SU-DHL-6 (cell line): ENCODE results near the gene BEND7.

Source experiments
- H2AFZ ChIP-seq: fragments of 200-600 bp; sonication (generic); 2 replicates; pipeline ENCODE4 v1.6.1; 2014; ENCODE audit warnings: low read depth, mild to moderate bottlenecking, moderate library complexity, mixed read lengths, antibody characterized with exemption, low read length; ENCODE audit not compliant: severe bottlenecking
- H3F3A ChIP-seq: fragments of 200-600 bp; shearing (Covaris generic); 2 replicates; pipeline ENCODE4 v1.6.0; 2016; ENCODE audit warnings: antibody characterized with exemption, mild to moderate bottlenecking; ENCODE audit not compliant: insufficient read depth
- H3K27ac ChIP-seq: fragments of 200-600 bp; sonication (generic); 2 replicates; pipeline ENCODE4 v1.5.1; 2016; ENCODE audit warnings: low read depth, mild to moderate bottlenecking, low read length, moderate library complexity, mixed read lengths
- H3K27me3 ChIP-seq: fragments of 200-600 bp; sonication (generic), shearing (Covaris generic); 2 replicates; pipeline ENCODE4 v1.6.0; 2014; ENCODE audit warnings: mild to moderate bottlenecking, low read length
- H3K36me3 ChIP-seq: fragments of 200-600 bp; sonication (generic); 2 replicates; pipeline ENCODE4 v1.6.1; 2014; ENCODE audit warnings: mild to moderate bottlenecking, low read length, mixed read lengths
- H3K4me2 ChIP-seq: fragments of 300-600, 200-600 bp; shearing (Covaris generic), sonication (generic); 2 replicates; pipeline ENCODE4 v1.6.0; 2014; ENCODE audit warnings: low read length, low read depth, mild to moderate bottlenecking; ENCODE audit not compliant: poor library complexity, severe bottlenecking
- H3K4me3 ChIP-seq: fragments of 200-600 bp; sonication (generic); 2 replicates; pipeline ENCODE4 v1.5.1; 2014; ENCODE audit warnings: antibody characterized with exemption, low read length, mild to moderate bottlenecking, mixed read lengths; ENCODE audit not compliant: insufficient read depth, poor library complexity, severe bottlenecking
- H3K79me2 ChIP-seq: fragments of 200-600 bp; sonication (generic); 2 replicates; pipeline ENCODE4 v1.6.1; 2014; ENCODE audit warnings: mild to moderate bottlenecking, low read length, moderate library complexity; ENCODE audit not compliant: insufficient read depth
- H3K9ac ChIP-seq: fragments of 200-600 bp; sonication (generic); 2 replicates; pipeline ENCODE4 v1.7.0; 2014; ENCODE audit warnings: mild to moderate bottlenecking, low read length
- H3K9me2 ChIP-seq: fragments of 200-600 bp; sonication (generic); replicated peaks from 2 replicates; pipeline ENCODE4 v1.6.1; 2014; ENCODE audit warnings: low read length; ENCODE audit not compliant: insufficient read depth
- H3K9me3 ChIP-seq: fragments of 200-600 bp; sonication (generic); 2 replicates; pipeline ENCODE4 v1.6.1; 2014; ENCODE audit warnings: low read length, mixed read lengths; ENCODE audit not compliant: insufficient read depth
- H4K20me1 ChIP-seq: fragments of 200-600 bp; sonication (generic); 2 replicates; pipeline ENCODE4 v1.6.1; 2014; ENCODE audit warnings: low read depth, mild to moderate bottlenecking, antibody characterized with exemption, low read length, moderate library complexity, mixed read lengths
- EZH2phosphoT487 ChIP-seq: fragments of 200-600 bp; sonication (generic), shearing (Covaris generic); conservative IDR thresholded peaks from 2 replicates; pipeline ENCODE4 v1.6.1; 2018; ENCODE audit warnings: mild to moderate bottlenecking, antibody characterized with exemption, low read length, moderate library complexity, mixed read lengths
- TF ChIP-seq, protein P1 (sequence below): fragments of 200-600 bp; sonication (generic); IDR thresholded peaks from one replicate; pipeline ENCODE4 v1.5.1; 2017; ENCODE audit warnings: antibody characterized with exemption, mild to moderate bottlenecking, low read length, moderate library complexity; ENCODE audit not compliant: insufficient read depth, poor library complexity, severe bottlenecking

BEND7 gene

DNA sequence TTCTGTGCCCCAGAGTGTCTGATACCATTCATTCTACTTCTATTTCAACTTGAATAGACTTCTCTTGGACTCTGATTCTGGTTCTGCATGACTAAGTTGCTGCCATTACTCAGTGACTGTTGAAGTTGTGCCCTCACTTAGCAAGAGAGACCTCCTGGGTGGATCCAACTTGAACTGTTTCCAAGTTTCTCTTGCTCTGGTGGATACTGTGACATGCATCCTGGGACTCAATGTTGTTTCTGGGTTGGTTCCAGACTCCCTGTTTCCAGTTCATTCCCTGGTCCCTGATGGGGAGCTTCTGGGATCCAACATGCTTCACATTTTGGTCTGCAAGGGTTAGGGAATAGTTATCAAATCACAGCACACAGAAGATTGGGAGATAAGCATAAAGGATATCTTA is 31.8 kb upstream of the BEND7 start:
- H3K4me2 ChIP-seq: no peak overlapping the region
- no peaks in the 10 kb centered on the region for H3K27me3 ChIP-seq
- H2AFZ ChIP-seq: no peak overlapping the region
- no peak overlapping the region for H3K4me3 ChIP-seq
- H3K9me3 ChIP-seq: no peaks in the 10 kb centered on the region
- no peak overlapping the region for H3K9ac ChIP-seq
- no peaks in the 10 kb centered on the region for H3K9me2 ChIP-seq
- H3F3A ChIP-seq: no peaks in the 10 kb centered on the region
- H3K36me3 ChIP-seq: no peaks in the 10 kb centered on the region
- no peaks in the 10 kb centered on the region for H3K79me2 ChIP-seq
- no peaks in the 10 kb centered on the region for H4K20me1 ChIP-seq
- TF ChIP-seq, protein P1, sequence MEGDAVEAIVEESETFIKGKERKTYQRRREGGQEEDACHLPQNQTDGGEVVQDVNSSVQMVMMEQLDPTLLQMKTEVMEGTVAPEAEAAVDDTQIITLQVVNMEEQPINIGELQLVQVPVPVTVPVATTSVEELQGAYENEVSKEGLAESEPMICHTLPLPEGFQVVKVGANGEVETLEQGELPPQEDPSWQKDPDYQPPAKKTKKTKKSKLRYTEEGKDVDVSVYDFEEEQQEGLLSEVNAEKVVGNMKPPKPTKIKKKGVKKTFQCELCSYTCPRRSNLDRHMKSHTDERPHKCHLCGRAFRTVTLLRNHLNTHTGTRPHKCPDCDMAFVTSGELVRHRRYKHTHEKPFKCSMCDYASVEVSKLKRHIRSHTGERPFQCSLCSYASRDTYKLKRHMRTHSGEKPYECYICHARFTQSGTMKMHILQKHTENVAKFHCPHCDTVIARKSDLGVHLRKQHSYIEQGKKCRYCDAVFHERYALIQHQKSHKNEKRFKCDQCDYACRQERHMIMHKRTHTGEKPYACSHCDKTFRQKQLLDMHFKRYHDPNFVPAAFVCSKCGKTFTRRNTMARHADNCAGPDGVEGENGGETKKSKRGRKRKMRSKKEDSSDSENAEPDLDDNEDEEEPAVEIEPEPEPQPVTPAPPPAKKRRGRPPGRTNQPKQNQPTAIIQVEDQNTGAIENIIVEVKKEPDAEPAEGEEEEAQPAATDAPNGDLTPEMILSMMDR: no peak
- TF ChIP-seq EZH2phosphoT487: no peak
- H3K27ac ChIP-seq: no peak overlapping the region

- Histone ChIP-seq H3K79me2 (no peaks in the 10 kb centered on the region), H3K9me3 (no peaks in the 10 kb centered on the region), H3K27me3 (no peaks in the 10 kb centered on the region), H3K27ac (no peak overlapping the region), H3K9me2 (no peaks in the 10 kb centered on the region), H3K36me3 (no peaks in the 10 kb centered on the region), H2AFZ (no peak overlapping the region), H3F3A (no peaks in the 10 kb centered on the region), H3K9ac (no peak overlapping the region), H4K20me1 (no peaks in the 10 kb centered on the region), H3K4me3 (no peak overlapping the region), H3K4me2 (no peak overlapping the region)
- TF ChIP-seq, protein P1: no peak
- no peak for TF ChIP-seq EZH2phosphoT487
These were observed 30.4 kb upstream of the BEND7 start for GRCh38 chr10:13559124-13559700.

DNA sequence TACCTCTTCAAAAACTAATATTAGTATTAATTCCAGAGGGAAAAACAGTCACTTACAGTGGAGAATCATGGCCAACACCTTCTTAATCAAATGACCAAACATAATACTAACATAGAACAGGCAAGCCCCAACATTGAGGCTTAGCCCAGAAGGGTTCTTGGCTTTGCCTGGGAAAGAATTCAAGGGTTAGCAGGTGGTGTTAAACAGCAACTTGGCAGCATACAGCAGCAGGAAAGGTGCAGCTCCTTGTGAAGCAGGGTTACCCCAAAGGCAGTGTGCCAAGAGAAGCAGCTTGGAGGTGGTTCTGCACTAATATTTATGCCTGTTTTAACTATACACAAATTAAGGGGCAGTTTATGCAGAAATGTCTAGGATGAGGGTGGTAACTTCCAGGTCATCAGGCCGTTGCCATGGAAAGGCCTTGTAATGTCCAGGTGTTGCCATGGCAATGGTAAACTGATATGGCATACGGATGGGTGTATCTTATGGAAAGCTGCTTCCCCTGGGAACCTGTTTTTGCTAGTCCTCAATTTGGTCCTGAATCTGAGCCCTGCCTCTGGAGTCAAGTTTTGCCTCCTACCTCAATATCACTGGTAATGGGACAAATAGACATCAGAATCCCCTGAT is 27.2 kb upstream of the BEND7 start:
- no peak overlapping the region for H3K9ac ChIP-seq
- no peak overlapping the region for H3K4me3 ChIP-seq
- H3K9me2 ChIP-seq: no peaks in the 10 kb centered on the region
- no peak overlapping the region for H3K27ac ChIP-seq
- H3K9me3 ChIP-seq: no peaks in the 10 kb centered on the region
- TF ChIP-seq, protein P1: no peak
- TF ChIP-seq EZH2phosphoT487: no peak
- no peaks in the 10 kb centered on the region for H4K20me1 ChIP-seq
- no peaks in the 10 kb centered on the region for H3K27me3 ChIP-seq
- no peaks in the 10 kb centered on the region for H3K79me2 ChIP-seq
- H2AFZ ChIP-seq: no peak overlapping the region
- no peak overlapping the region for H3K4me2 ChIP-seq
- no peaks in the 10 kb centered on the region for H3F3A ChIP-seq
- H3K36me3 ChIP-seq: no peaks in the 10 kb centered on the region
